H9 (cell line): Measurements from ENCODE around the gene MIS18A. TPM values are rescaled to one million over a fixed set of nuclear protein-coding genes. Genes with fewer than 3 reads are reported as not detected.

ENCODE experiments used
- DNase-seq: peaks from one replicate; pipeline ENCODE4 v3.0.0-alpha.2; 2017
- H2AFZ ChIP-seq: one replicate; pipeline ENCODE4 v1.6.1; 2013; ENCODE audit warnings: mild to moderate bottlenecking, low read length, control low read depth, moderate library complexity
- H2AK5ac ChIP-seq: 2 replicates; pipeline ENCODE4 v1.6.1; 2013; ENCODE audit warnings: low read length, control low read depth, mixed read lengths; ENCODE audit not compliant: insufficient read length
- H2BK120ac ChIP-seq: one replicate; pipeline ENCODE4 v1.6.1; 2013; ENCODE audit warnings: low read depth, mild to moderate bottlenecking, low read length, control low read depth, inconsistent platforms; ENCODE audit not compliant: poor library complexity, severe bottlenecking
- H2BK12ac ChIP-seq: 2 replicates; pipeline ENCODE4 v1.6.1; 2013; ENCODE audit warnings: low read length, control low read depth, mixed read lengths, low read depth; ENCODE audit not compliant: insufficient read length
- H2BK15ac ChIP-seq: 2 replicates; pipeline ENCODE4 v1.6.1; 2013; ENCODE audit warnings: low read depth, low read length, control low read depth
- H2BK20ac ChIP-seq: one replicate; pipeline ENCODE4 v1.6.1; 2013; ENCODE audit warnings: low read depth, mild to moderate bottlenecking, low read length, control low read depth, inconsistent platforms; ENCODE audit not compliant: poor library complexity, severe bottlenecking
- H2BK5ac ChIP-seq: 2 replicates; pipeline ENCODE4 v1.6.1; 2013; ENCODE audit warnings: low read length, control low read depth, mixed read lengths; ENCODE audit not compliant: insufficient read length
- H3K14ac ChIP-seq: 2 replicates; pipeline ENCODE4 v1.6.1; 2013; ENCODE audit warnings: low read length, control low read depth; ENCODE audit not compliant: insufficient read depth
- H3K18ac ChIP-seq: 2 replicates; pipeline ENCODE4 v1.6.1; 2013; ENCODE audit warnings: low read depth, mild to moderate bottlenecking, mixed read lengths, low read length, control low read depth; ENCODE audit not compliant: insufficient read length
- H3K23ac ChIP-seq: 2 replicates; pipeline ENCODE4 v1.6.1; 2013; ENCODE audit warnings: low read length, control low read depth, mixed read lengths, low read depth; ENCODE audit not compliant: insufficient read length
- H3K23me2 ChIP-seq: 2 replicates; pipeline ENCODE4 v1.6.1; 2013; ENCODE audit warnings: low read depth, mild to moderate bottlenecking, mixed read lengths, low read length, control low read depth; ENCODE audit not compliant: insufficient read length, poor library complexity, severe bottlenecking
- H3K27ac ChIP-seq: 2 replicates; pipeline ENCODE4 v1.5.1; 2013; ENCODE audit warnings: low read length, control low read depth, mixed read lengths, low read depth; ENCODE audit not compliant: insufficient read length
- H3K27me3 ChIP-seq: 2 replicates; pipeline ENCODE4 v1.6.1; 2013; ENCODE audit warnings: low read length, control low read depth, inconsistent platforms; ENCODE audit not compliant: insufficient read depth
- H3K4ac ChIP-seq: 2 replicates; pipeline ENCODE4 v1.6.1; 2013; ENCODE audit warnings: low read depth, mild to moderate bottlenecking, control low read depth, inconsistent platforms, low read length, moderate library complexity
- H3K4me1 ChIP-seq: 2 replicates; pipeline ENCODE4 v1.6.1; 2013; ENCODE audit warnings: low read length, control low read depth, inconsistent platforms; ENCODE audit not compliant: insufficient read depth
- H3K4me2 ChIP-seq: 2 replicates; pipeline ENCODE4 v1.6.1; 2013; ENCODE audit warnings: low read length, control low read depth, mixed read lengths; ENCODE audit not compliant: insufficient read length, insufficient read depth
- H3K56ac ChIP-seq: 2 replicates; pipeline ENCODE4 v1.6.1; 2013; ENCODE audit warnings: low read depth, mild to moderate bottlenecking, mixed read lengths, low read length, control low read depth; ENCODE audit not compliant: insufficient read length
- H3K79me1 ChIP-seq: 2 replicates; pipeline ENCODE4 v1.6.1; 2013; ENCODE audit warnings: low read depth, mild to moderate bottlenecking, moderate library complexity, low read length, control low read depth, inconsistent platforms; ENCODE audit not compliant: insufficient read depth, poor library complexity, severe bottlenecking
- H3K79me2 ChIP-seq: 2 replicates; pipeline ENCODE4 v1.6.1; 2013; ENCODE audit warnings: low read length, control low read depth, inconsistent platforms; ENCODE audit not compliant: insufficient read depth
- H3K9ac ChIP-seq: 2 replicates; pipeline ENCODE4 v1.6.1; 2013; ENCODE audit warnings: low read length, control low read depth, mixed read lengths; ENCODE audit not compliant: insufficient read length; ENCODE audit errors: extremely low read depth
- H3K9me3 ChIP-seq: one replicate; pipeline ENCODE4 v1.6.1; 2013; ENCODE audit warnings: low read depth, low read length, inconsistent platforms; ENCODE audit not compliant: control insufficient read depth
- H3T11ph ChIP-seq: one replicate; pipeline ENCODE4 v1.6.1; 2013; ENCODE audit warnings: mild to moderate bottlenecking, low read length, control low read depth, inconsistent platforms
- H4K20me1 ChIP-seq: one replicate; pipeline ENCODE4 v1.6.1; 2013; ENCODE audit not compliant: control insufficient read depth, insufficient read length, insufficient read depth
- H4K5ac ChIP-seq: 2 replicates; pipeline ENCODE4 v1.6.1; 2013; ENCODE audit warnings: low read depth, mild to moderate bottlenecking, mixed read lengths, low read length, control low read depth; ENCODE audit not compliant: insufficient read length
- H4K8ac ChIP-seq: replicated peaks from 2 replicates; pipeline ENCODE4 v1.6.1; 2013; ENCODE audit warnings: low read length, control low read depth, mixed read lengths, low read depth; ENCODE audit not compliant: insufficient read length
- H4K91ac ChIP-seq: 2 replicates; pipeline ENCODE4 v1.6.1; 2013; ENCODE audit warnings: low read depth, mild to moderate bottlenecking, moderate library complexity, mixed read lengths, low read length, control low read depth; ENCODE audit not compliant: insufficient read length
- H3K27ac Mint-ChIP-seq, 3 experiments: 2 replicates in 2 of 3; 3 replicates in 1 of 3; pipeline ENCODE4 v1.8.0; 2020 to 2021; ENCODE audit warnings: mixed read lengths in 3 of 3, mild to moderate bottlenecking in 1 of 3, moderate library complexity in 1 of 3
- H3K27me3 Mint-ChIP-seq: 2 replicates; pipeline ENCODE4 v1.8.0; 2021; ENCODE audit warnings: low read depth, mild to moderate bottlenecking, moderate library complexity, mixed read lengths
- H3K36me3 Mint-ChIP-seq, 3 experiments: 2 replicates in 2 of 3; 3 replicates in 1 of 3; pipeline ENCODE4 v1.8.0; 2020 to 2021; ENCODE audit warnings: low read depth in 3 of 3, mixed read lengths in 3 of 3; ENCODE audit not compliant: insufficient read depth in 1 of 3
- H3K4me1 Mint-ChIP-seq, 2 experiments: 2 replicates each; pipeline ENCODE4 v1.8.0; 2020; ENCODE audit warnings: mixed read lengths in 2 of 2
- H3K4me3 Mint-ChIP-seq, 2 experiments: 2 replicates in 1 of 2; 3 replicates in 1 of 2; pipeline ENCODE4 v1.8.0; 2020 to 2021; ENCODE audit warnings: mild to moderate bottlenecking in 2 of 2, mixed read lengths in 2 of 2, moderate library complexity in 1 of 2
- H3K9me3 Mint-ChIP-seq, 2 experiments: 2 replicates in 1 of 2; 3 replicates in 1 of 2; pipeline ENCODE4 v1.8.0; 2020; ENCODE audit warnings: mild to moderate bottlenecking in 2 of 2, mixed read lengths in 2 of 2, moderate library complexity in 1 of 2
- CTCF ChIP-seq: fragments of 200-600 bp; sonication (generic); conservative IDR thresholded peaks from 3 replicates; pipeline ENCODE4 v1.8.0; 2021; ENCODE audit warnings: antibody characterized with exemption, mild to moderate bottlenecking
- WGBS: extraction: QIAGEN DNeasy Blood & Tissue Kit; methylation state at CpG from one replicate; pipeline ENCODE4 v1.1.7; 2013; ENCODE audit warnings: missing lambda C conversion rate, low lambda C conversion rate, mixed read lengths; ENCODE audit not compliant: insufficient read length; ENCODE audit errors: extremely low coverage; 5-methylcytosine and 5-hydroxymethylcytosine counted together
- total RNA-seq: library from RNA; stranded (reverse); gene quantifications from 2 replicates; pipeline ENCODE4 v1.2.1, GENCODE V29; 2021

The MIS18A gene
- total RNA-seq, 1 experiment from 2014 or later, result 56.5 TPM

- no peak overlapping the region for H4K8ac ChIP-seq
- no peak overlapping the region for H3K4me2 ChIP-seq
- no peak overlapping the region for H2BK12ac ChIP-seq
- no peak overlapping the region for H3K56ac ChIP-seq
- Mint-ChIP-seq H3K27me3 (peaks cover 4% of the 10 kb centered on the region; the same call in 1 of the 2 replicates), H3K36me3 (peaks cover 0 to 8% (median 3%) of the 10 kb centered on the region in 3 experiments; a peak in 4 of 7 replicates), H3K4me1 (peaks cover 6 to 15% of the 10 kb centered on the region in 2 experiments), H3K27ac (no peak overlapping the region), H3K9me3 (peaks cover 11 to 14% of the 10 kb centered on the region in 2 experiments; a peak in 4 of 5 replicates), H3K4me3 (no peak overlapping the region)
- H3K23me2 ChIP-seq, result no peaks in the 10 kb centered on the region
- WGBS, result no CpG with 5 or more reads among the region's 1 CpG
- H3K14ac ChIP-seq, result no peak overlapping the region
- no peak overlapping the region for H3K23ac ChIP-seq
- no peak overlapping the region for H3K9ac ChIP-seq
- H3K18ac ChIP-seq, result no peak overlapping the region
- H3K27ac ChIP-seq, result no peak overlapping the region
- no peaks in the 10 kb centered on the region for H3K79me2 ChIP-seq
- H4K91ac ChIP-seq, result no peak overlapping the region
- no peaks in the 10 kb centered on the region for H3K27me3 ChIP-seq
- H2BK20ac ChIP-seq, result no peak overlapping the region
- H4K5ac ChIP-seq, result no peak overlapping the region
- no peak overlapping the region for H2BK120ac ChIP-seq
- no peaks in the 10 kb centered on the region for H4K20me1 ChIP-seq
- no peak overlapping the region for H2BK5ac ChIP-seq
- H3K4me1 ChIP-seq, result no peaks in the 10 kb centered on the region
- no peaks in the 10 kb centered on the region for H3K9me3 ChIP-seq
- no peak overlapping the region for H2BK15ac ChIP-seq
- no peak for DNase-seq
- no peak overlapping the region for H3K4ac ChIP-seq
- no peak overlapping the region for H2AK5ac ChIP-seq
- no peak overlapping the region for H2AFZ ChIP-seq
- no peaks in the 10 kb centered on the region for H3K79me1 ChIP-seq
- no peak for TF ChIP-seq CTCF
- H3T11ph ChIP-seq, result no peak overlapping the region
Measured at GRCh38 chr21:32238063-32238462, 40.8 kb downstream of the MIS18A start.
